ENCODE measurements around the gene USP34. TPM values are rescaled to one million over a fixed set of nuclear protein-coding genes. Genes with fewer than 3 reads are reported as not detected.

The USP34 gene
- total RNA-seq, 4 donors from 2014 or later = 120 to 210 (median 157) TPM

DNA sequence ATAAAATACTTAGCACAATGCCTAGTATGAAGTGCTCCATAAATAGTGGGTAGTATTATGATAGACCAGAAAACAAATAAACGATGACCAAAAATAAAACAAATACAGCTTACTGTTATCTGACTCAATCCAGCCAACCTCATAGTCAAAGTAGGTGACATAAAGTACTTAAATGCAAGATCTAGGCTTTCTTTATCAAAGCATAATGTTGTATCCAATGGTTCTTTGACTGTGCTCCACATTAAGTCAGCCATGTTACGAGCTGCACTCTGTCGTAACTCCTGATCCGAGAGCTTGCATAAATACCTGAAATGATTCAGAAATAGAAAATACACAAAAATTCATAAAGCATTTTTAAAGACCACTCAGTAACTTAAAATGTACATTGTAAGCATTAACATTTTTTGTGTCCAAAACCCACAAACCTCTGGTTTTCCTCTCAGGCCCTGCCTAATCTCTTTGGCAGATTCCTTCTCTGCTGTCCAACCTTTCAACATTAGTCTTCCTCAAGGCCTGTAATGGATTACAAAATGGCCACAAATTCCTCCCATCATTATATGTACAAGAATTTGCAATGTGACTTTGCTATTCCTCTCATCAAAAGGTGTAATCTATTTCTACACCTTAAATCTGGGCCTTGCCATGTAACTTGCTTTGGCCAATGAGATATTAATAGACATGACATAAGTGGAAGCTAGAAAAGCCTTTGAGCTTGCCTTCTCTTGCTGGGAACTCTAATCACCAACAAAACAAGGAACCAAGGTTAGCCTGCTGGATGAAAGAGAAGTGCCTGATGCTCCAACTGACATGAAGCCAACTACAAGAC, 90.6 kb downstream of the USP34 start:
- Histone ChIP-seq H3K4me1 (peaks cover 0 to 6% (median 0%) of the 10 kb centered on the region in 3 donors), H3K36me3 (peaks cover 0 to 73% of the 10 kb centered on the region in 2 donors), H3K27ac (no peak overlapping the region), H3K9me3 (no peaks in the 10 kb centered on the region), H3K4me3 (no peak overlapping the region), H3K27me3 (no peaks in the 10 kb centered on the region)
- TF ChIP-seq, protein P1, sequence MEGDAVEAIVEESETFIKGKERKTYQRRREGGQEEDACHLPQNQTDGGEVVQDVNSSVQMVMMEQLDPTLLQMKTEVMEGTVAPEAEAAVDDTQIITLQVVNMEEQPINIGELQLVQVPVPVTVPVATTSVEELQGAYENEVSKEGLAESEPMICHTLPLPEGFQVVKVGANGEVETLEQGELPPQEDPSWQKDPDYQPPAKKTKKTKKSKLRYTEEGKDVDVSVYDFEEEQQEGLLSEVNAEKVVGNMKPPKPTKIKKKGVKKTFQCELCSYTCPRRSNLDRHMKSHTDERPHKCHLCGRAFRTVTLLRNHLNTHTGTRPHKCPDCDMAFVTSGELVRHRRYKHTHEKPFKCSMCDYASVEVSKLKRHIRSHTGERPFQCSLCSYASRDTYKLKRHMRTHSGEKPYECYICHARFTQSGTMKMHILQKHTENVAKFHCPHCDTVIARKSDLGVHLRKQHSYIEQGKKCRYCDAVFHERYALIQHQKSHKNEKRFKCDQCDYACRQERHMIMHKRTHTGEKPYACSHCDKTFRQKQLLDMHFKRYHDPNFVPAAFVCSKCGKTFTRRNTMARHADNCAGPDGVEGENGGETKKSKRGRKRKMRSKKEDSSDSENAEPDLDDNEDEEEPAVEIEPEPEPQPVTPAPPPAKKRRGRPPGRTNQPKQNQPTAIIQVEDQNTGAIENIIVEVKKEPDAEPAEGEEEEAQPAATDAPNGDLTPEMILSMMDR (IDR thresholded peaks at IDR 0.05) = no peak
- TF ChIP-seq POLR2A (IDR thresholded peaks at IDR 0.05) (no peak), EP300 (IDR thresholded peaks at IDR 0.05) (no peak), POLR2AphosphoS5 (IDR thresholded peaks at IDR 0.05) (no peak)
- no peak for ATAC-seq
- 93 to 94% methylated on average over 4 of the region's 4 CpGs for WGBS, 2 donors (ENCODE audit: low coverage in 1 of 2)

DNA sequence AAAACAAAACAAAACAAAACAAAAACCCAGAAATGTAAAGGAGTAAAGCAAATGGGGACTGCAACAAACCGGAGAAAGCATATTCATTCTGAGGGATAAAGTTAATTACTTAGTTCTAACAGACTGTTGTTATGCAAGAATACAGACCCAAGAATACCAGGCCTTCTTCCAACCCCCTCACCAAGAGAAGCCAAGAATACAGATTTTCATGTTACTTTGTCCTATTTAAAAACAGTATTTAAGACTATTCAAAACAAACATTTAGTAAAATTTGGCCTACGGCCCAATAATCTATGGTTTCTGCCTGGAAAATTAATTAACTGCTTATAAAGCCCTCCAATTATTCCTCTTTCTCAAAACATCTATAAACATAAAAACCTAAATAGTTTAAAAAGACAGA, 91.4 kb downstream of the USP34 start:
- Histone ChIP-seq H3K4me3 (no peak overlapping the region), H3K9me3 (no peaks in the 10 kb centered on the region), H3K36me3 (peaks cover 0 to 80% of the 10 kb centered on the region in 2 donors), H3K4me1 (peaks cover 0 to 6% (median 0%) of the 10 kb centered on the region in 3 donors), H3K27ac (no peak overlapping the region), H3K27me3 (no peaks in the 10 kb centered on the region)
- WGBS, 2 donors (ENCODE audit: low coverage in 1 of 2) = 49 to 64% methylated on average over 2 of the region's 2 CpGs
- no peak for ATAC-seq
- TF ChIP-seq EP300 (IDR thresholded peaks at IDR 0.05) = no peak

DNA sequence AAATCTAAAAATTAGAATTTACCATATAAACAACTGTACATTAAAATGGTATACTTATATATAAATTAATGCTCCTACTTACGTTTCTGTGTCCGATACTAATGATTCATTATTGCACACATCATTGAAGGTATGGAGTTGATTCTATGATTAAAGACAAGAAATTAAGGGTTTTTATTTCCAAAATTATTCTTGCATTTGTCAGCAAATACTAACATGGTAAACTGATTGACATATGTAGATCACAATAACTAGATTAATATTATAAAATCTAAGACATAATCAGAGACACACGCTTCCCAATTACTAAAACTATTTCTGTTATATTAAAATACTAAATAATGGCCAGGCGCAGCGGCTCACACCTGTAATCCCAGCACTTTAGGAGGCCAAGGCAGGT, 92.6 kb downstream of the USP34 start:
- peaks cover 0 to 6% (median 0%) of the 10 kb centered on the region in 3 donors for H3K4me1 ChIP-seq
- 96 to 97% methylated on average over 5 of the region's 5 CpGs for WGBS, 2 donors (ENCODE audit: low coverage in 1 of 2)
- no peak overlapping the region for H3K27ac ChIP-seq
- ATAC-seq = no peak
- no peak overlapping the region for H3K4me3 ChIP-seq
- H3K27me3 ChIP-seq = no peaks in the 10 kb centered on the region
- no peak for TF ChIP-seq POLR2AphosphoS5 (IDR thresholded peaks at IDR 0.05)
- no peak for TF ChIP-seq EP300 (IDR thresholded peaks at IDR 0.05)
- TF ChIP-seq, protein P1 (IDR thresholded peaks at IDR 0.05) = no peak
- no peak for TF ChIP-seq POLR2A (IDR thresholded peaks at IDR 0.05)
- H3K9me3 ChIP-seq = no peaks in the 10 kb centered on the region
- peaks cover 0 to 86% of the 10 kb centered on the region in 2 donors for H3K36me3 ChIP-seq

DNA sequence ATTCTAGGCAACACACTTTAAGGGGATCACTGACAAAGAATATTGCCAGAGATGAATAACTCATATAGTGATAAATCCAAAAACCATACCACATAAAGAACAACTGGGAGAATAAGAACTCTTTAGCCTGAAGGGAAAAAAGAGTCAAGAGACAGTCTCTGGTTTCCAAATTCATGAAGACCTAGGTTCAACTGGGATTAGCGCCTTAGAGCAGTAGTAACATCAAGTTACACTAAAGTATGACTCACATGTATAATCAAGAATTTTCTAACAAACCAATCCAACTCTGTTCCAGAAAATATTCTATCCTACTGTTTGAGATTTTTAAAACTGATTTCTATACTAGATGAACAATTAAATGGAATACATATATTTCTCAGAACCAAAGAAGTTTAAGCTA, 93.8 kb downstream of the USP34 start:
- no peak for ATAC-seq
- H3K36me3 ChIP-seq = peaks cover 0 to 79% of the 10 kb centered on the region in 2 donors
- peaks cover 0 to 6% (median 0%) of the 10 kb centered on the region in 3 donors for H3K4me1 ChIP-seq
- H3K9me3 ChIP-seq = no peaks in the 10 kb centered on the region
- no peak overlapping the region for H3K27ac ChIP-seq
- TF ChIP-seq POLR2AphosphoS5 (IDR thresholded peaks at IDR 0.05) (no peak), POLR2A (IDR thresholded peaks at IDR 0.05) (no peak), EP300 (IDR thresholded peaks at IDR 0.05) (no peak)
- TF ChIP-seq, protein P1 (IDR thresholded peaks at IDR 0.05) = no peak
- H3K4me3 ChIP-seq = no peak overlapping the region
- no peaks in the 10 kb centered on the region for H3K27me3 ChIP-seq
- 86 to 100% methylated on average over 1 of the region's 1 CpG for WGBS, 2 donors (ENCODE audit: low coverage in 1 of 2)

DNA sequence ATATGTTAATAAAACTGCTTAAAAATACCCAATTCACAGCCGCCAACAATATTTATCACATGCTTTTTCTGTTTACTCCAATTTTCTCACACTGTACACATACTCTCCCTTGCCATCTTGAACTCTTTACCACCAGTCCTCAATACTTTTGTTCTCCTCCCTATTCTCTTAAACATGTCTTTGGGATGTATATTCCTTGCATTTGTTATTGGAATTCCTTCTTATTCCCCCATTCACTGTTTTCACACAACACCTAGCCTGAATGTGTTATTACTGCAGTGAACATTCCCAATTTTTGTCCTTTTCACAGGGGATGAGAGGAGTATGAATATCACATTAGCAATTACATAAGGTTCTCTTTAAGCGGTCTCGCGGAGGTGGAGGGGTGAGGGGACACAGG, 94.7 kb downstream of the USP34 start:
- no peak for ATAC-seq
- H3K27me3 ChIP-seq = no peaks in the 10 kb centered on the region
- no peak overlapping the region for H3K27ac ChIP-seq
- H3K9me3 ChIP-seq = no peaks in the 10 kb centered on the region
- no peak overlapping the region for H3K4me3 ChIP-seq
- peaks cover 0 to 71% of the 10 kb centered on the region in 2 donors for H3K36me3 ChIP-seq
- TF ChIP-seq EP300 (IDR thresholded peaks at IDR 0.05) (no peak), POLR2AphosphoS5 (IDR thresholded peaks at IDR 0.05) (no peak), POLR2A (IDR thresholded peaks at IDR 0.05) (no peak)
- TF ChIP-seq, protein P1 (IDR thresholded peaks at IDR 0.05) = no peak
- peaks cover 0 to 6% (median 0%) of the 10 kb centered on the region in 3 donors for H3K4me1 ChIP-seq
- WGBS, 2 donors (ENCODE audit: low coverage in 1 of 2) = 100% methylated on average over 4 of the region's 4 CpGs

All from gastroesophageal sphincter (tissue), 4 donors.